Suppressor macrophage (primary cell): Measurements from ENCODE around the gene MTARC2.
"Not testable (repeated sequence)": the region's sequence is repeated elsewhere in the genome, so short reads cannot be mapped to it uniquely, and the experiment has no call there.

ENCODE experiments used
- DNase-seq, 4 experiments: peaks; one replicate each; pipeline ENCODE4 v3.0.0-alpha.2; 2020 to 2022
- total RNA-seq, 17 experiments: gene quantifications; one replicate each; lab custom pipeline; 2026; ENCODE audit warnings: mixed read lengths in 6 of 17, inconsistent platforms in 3 of 17; lab: John Stamatoyannopoulos, UW

MTARC2 gene
- 0.04 to 2.6 (median 0.77) reads per million in 17 experiments for total RNA-seq

GRCh38 chr1:220748089-220748934 lies at the start of gene MTARC2:
Gene MTARC2 (plus strand): TSS chr1:220748322. CDS start chr1:220748532, 210 bp downstream.
- DNase-seq = peak; percentile 69 to 83 (median 76)

- no peak for DNase-seq
These were observed 49.5 kb upstream of the MTARC2 start for GRCh38 chr1:220698607-220699016.

- DNase-seq = no peak
These were observed 49.1 kb upstream of the MTARC2 start for GRCh38 chr1:220699044-220699443.

- DNase-seq = no peak
These were observed 47.5 kb upstream of the MTARC2 start for GRCh38 chr1:220700556-220701179.

- DNase-seq = peak in 1 of 4 experiments; percentile 22
These were observed 46.1 kb upstream of the MTARC2 start for GRCh38 chr1:220701974-220702373.

- no peak for DNase-seq
These were observed 45.3 kb upstream of the MTARC2 start for GRCh38 chr1:220702733-220703270.

GRCh38 chr1:220703305-220703704 lies 44.8 kb upstream of the MTARC2 start:
- DNase-seq = peak in 3 of 4 experiments; percentile 28 to 36 (median 32)

- no peak for DNase-seq
These were observed 42.3 kb upstream of the MTARC2 start for GRCh38 chr1:220705782-220706181.

- no peak for DNase-seq
These were observed 41.6 kb upstream of the MTARC2 start for GRCh38 chr1:220706480-220706879.

- DNase-seq = no peak
These were observed 41.0 kb upstream of the MTARC2 start for GRCh38 chr1:220707160-220707559.

- no peak for DNase-seq
These were observed 39.9 kb upstream of the MTARC2 start for GRCh38 chr1:220708244-220708643.

- DNase-seq = peak in 1 of 4 experiments; percentile 22
These were observed 39.0 kb upstream of the MTARC2 start for GRCh38 chr1:220708936-220709801.

GRCh38 chr1:220710333-220710732 lies 37.8 kb upstream of the MTARC2 start:
- no peak for DNase-seq

- DNase-seq = peak; percentile 19 to 65 (median 61)
These were observed 36.9 kb upstream of the MTARC2 start for GRCh38 chr1:220711056-220711809.

- DNase-seq = not testable (repeated sequence)
These were observed 32.1 kb upstream of the MTARC2 start for GRCh38 chr1:220715986-220716385.

GRCh38 chr1:220717800-220718640 lies 30.1 kb upstream of the MTARC2 start:
- no peak for DNase-seq

- not testable (repeated sequence) for DNase-seq
These were observed 26.9 kb upstream of the MTARC2 start for GRCh38 chr1:220721266-220721665.

- DNase-seq = no peak
These were observed 21.5 kb upstream of the MTARC2 start for GRCh38 chr1:220726634-220727033.

- no peak for DNase-seq
These were observed 20.6 kb upstream of the MTARC2 start for GRCh38 chr1:220727519-220727918.

- peak in 1 of 4 experiments; percentile 43 for DNase-seq
These were observed 17.6 kb upstream of the MTARC2 start for GRCh38 chr1:220730486-220730885.

GRCh38 chr1:220732137-220732536 lies 16.0 kb upstream of the MTARC2 start:
- DNase-seq = no peak
